HepG2 (cell line): Measurements from ENCODE around the gene SLC18A2. TPM values are rescaled to one million over a fixed set of nuclear protein-coding genes. Genes with fewer than 3 reads are reported as not detected.

Source experiments
- ATAC-seq: fragments of 200-7000 bp; cut with Tn5 transposase; 3 replicates; pipeline ENCODE4 v1.9.1; 2020; ENCODE audit warnings: mild to moderate bottlenecking, moderate library complexity
- BruUV-seq: library from RNA; stranded (reverse); fragments of 400-500 nt; replicated peaks from 2 replicates; lab custom pipeline; 2021; lab: Mats Ljungman, UMichigan
- CTCF ChIA-PET: fragments of 300-600 bp; formaldehyde crosslinking; extraction: SDS; loops from one replicate; lab custom pipeline; 2021; ENCODE audit warnings: low total read pairs, inconsistent platforms, low intra/inter-chr PET ratio; lab: Yijun Ruan, JAX
- POLR2A ChIA-PET: fragments of 350-600 bp; sonication (Branson Sonifier 250); formaldehyde crosslinking; loops from one replicate; lab custom pipeline; 2020; ENCODE audit warnings: antibody characterized with exemption, inconsistent platforms; lab: Yijun Ruan, JAX
- DNase-seq: peaks from one replicate; pipeline ENCODE4 v3.0.0-alpha.2; 2015; ENCODE audit warnings: low spot score
- FAIRE-seq: peaks from 3 replicates; lab custom pipeline; 2011; peaks lifted over from hg19 to GRCh38; lab: Jason Lieb, UNC
- H2AFZ ChIP-seq: one replicate; pipeline ENCODE4 v1.6.1; 2011; ENCODE audit warnings: low read length, inconsistent platforms
- H3K27ac ChIP-seq: fragments of 300-600 bp; 3 replicates; pipeline ENCODE4 v1.8.0; 2011; ENCODE audit warnings: mixed run types, mild to moderate bottlenecking, mixed read lengths, low read length, inconsistent platforms; ENCODE audit not compliant: insufficient read depth; ENCODE audit errors: extremely low read length
- H3K27me3 ChIP-seq, 2 experiments: fragments of 200-600 bp in 1 of 2; 2 replicates in 1 of 2; 3 replicates in 1 of 2; pipeline versions ENCODE4 v1.6.0 to v1.8.0; 2011; ENCODE audit warnings: low read length in 2 of 2, mild to moderate bottlenecking in 2 of 2, moderate library complexity in 2 of 2, inconsistent platforms in 1 of 2; ENCODE audit not compliant: insufficient read depth in 2 of 2, control insufficient read depth in 1 of 2
- H3K36me3 ChIP-seq, 2 experiments: fragments of 200-600 bp in 1 of 2; replicated peaks in 1 of 2; 2 replicates in 1 of 2; 3 replicates in 1 of 2; pipeline versions ENCODE4 v1.5.1 to v1.8.0; 2011; ENCODE audit warnings: low read length in 2 of 2, inconsistent platforms in 1 of 2; ENCODE audit not compliant: insufficient read depth in 2 of 2, control insufficient read depth in 1 of 2
- H3K4me1 ChIP-seq: 2 replicates; pipeline ENCODE4 v1.5.1; 2012; ENCODE audit warnings: low read length, inconsistent platforms; ENCODE audit not compliant: insufficient read depth
- H3K4me2 ChIP-seq: 2 replicates; pipeline ENCODE4 v1.6.0; 2011; ENCODE audit warnings: low read depth, low read length, inconsistent platforms
- H3K4me3 ChIP-seq, 3 experiments: fragments of 200-600 bp in 1 of 3; sonication (generic), shearing (Covaris generic) in 1 of 3; replicated peaks in 1 of 3; 2 replicates each; pipeline ENCODE4 v1.5.1; 2011 to 2016; ENCODE audit warnings: low read length in 3 of 3, inconsistent platforms in 2 of 3, low read depth in 2 of 3, mild to moderate bottlenecking in 2 of 3, control low read depth in 1 of 3, mixed read lengths in 1 of 3; ENCODE audit not compliant: insufficient read depth in 1 of 3
- H3K79me2 ChIP-seq: one replicate; pipeline ENCODE4 v1.6.1; 2011; ENCODE audit warnings: low read length, inconsistent platforms; ENCODE audit not compliant: insufficient read depth
- H3K9ac ChIP-seq: 2 replicates; pipeline ENCODE4 v1.6.0; 2011; ENCODE audit warnings: mild to moderate bottlenecking, low read depth, low read length, inconsistent platforms; ENCODE audit not compliant: insufficient read depth
- H3K9me3 ChIP-seq: 2 replicates; pipeline ENCODE4 v1.5.1; 2012; ENCODE audit warnings: mild to moderate bottlenecking, low read length
- H4K20me1 ChIP-seq: 2 replicates; pipeline ENCODE4 v1.6.0; 2011; ENCODE audit warnings: inconsistent platforms, mild to moderate bottlenecking, low read length, moderate library complexity; ENCODE audit not compliant: insufficient read depth
- BRD4 ChIP-seq: sonication (generic); formaldehyde crosslinking; IDR thresholded peaks from 2 replicates; pipeline ENCODE4 v1.4.0; 2020; ENCODE audit warnings: missing genetic modification reagents
- GLI4 ChIP-seq: sonication (generic); formaldehyde crosslinking; IDR thresholded peaks from 2 replicates; pipeline ENCODE4 v1.5.1; 2020; ENCODE audit warnings: missing genetic modification reagents, mild to moderate bottlenecking, moderate library complexity, borderline replicate concordance
- HOXA5 ChIP-seq: sonication (generic); formaldehyde crosslinking; IDR thresholded peaks from 2 replicates; pipeline ENCODE4 v1.4.0; 2020; ENCODE audit warnings: missing genetic modification reagents
- MAFF ChIP-seq: IDR thresholded peaks from 2 replicates; pipeline ENCODE4 v1.6.1; 2011; ENCODE audit warnings: low read depth, low read length, improper control_type of control experiment
- MAFK ChIP-seq, 2 experiments: IDR thresholded peaks in 1 of 2; conservative IDR thresholded peaks in 1 of 2; 2 replicates each; pipeline ENCODE4 v1.6.1; 2011; ENCODE audit warnings: improper control_type of control experiment in 2 of 2, low read length in 2 of 2
- NFE2 ChIP-seq: sonication (generic); formaldehyde crosslinking; IDR thresholded peaks from 2 replicates; pipeline ENCODE4 v1.4.0; 2020; ENCODE audit warnings: missing genetic modification reagents
- RFX3 ChIP-seq: IDR thresholded peaks from 2 replicates; pipeline ENCODE4 v1.6.1; 2016; ENCODE audit warnings: missing biosample characterization, missing genetic modification reagents
- RFX5 ChIP-seq: IDR thresholded peaks from 2 replicates; pipeline ENCODE4 v1.6.1; 2011; ENCODE audit warnings: low read depth, low read length, improper control_type of control experiment
- ZNF121 ChIP-seq: sonication (generic); formaldehyde crosslinking; IDR thresholded peaks from 2 replicates; pipeline ENCODE4 v1.5.0; 2020; ENCODE audit warnings: mild to moderate bottlenecking, missing genetic modification reagents
- ZNF253 ChIP-seq: sonication (generic); formaldehyde crosslinking; IDR thresholded peaks from 2 replicates; pipeline ENCODE4 v1.8.0; 2022; ENCODE audit warnings: mild to moderate bottlenecking, missing genetic modification reagents, borderline replicate concordance
- ZNF326 ChIP-seq: sonication (generic); formaldehyde crosslinking; IDR thresholded peaks from 2 replicates; pipeline ENCODE4 v1.4.0; 2020; ENCODE audit warnings: missing genetic modification reagents, borderline replicate concordance
- ZNF512 ChIP-seq: sonication (generic); formaldehyde crosslinking; IDR thresholded peaks from 2 replicates; pipeline ENCODE4 v1.4.0; 2020; ENCODE audit warnings: mild to moderate bottlenecking, missing genetic modification reagents
- WGBS: methylation state at CpG from one replicate; pipeline ENCODE4 v1.1.6; 2017; ENCODE audit warnings: low lambda C conversion rate; 5-methylcytosine and 5-hydroxymethylcytosine counted together
- in situ Hi-C: cut with HindIII; loops from 2 replicates; pipeline ENCODE4 v1.10.0; 2017; ENCODE audit warnings: low pct_unique_long_range_greater_than_20kb; ENCODE audit not compliant: extremely low pct_ligation_motif_present
- intact Hi-C: fragments of 100-400 bp; cut with micrococcal nuclease; formaldehyde crosslinking; loops from one replicate; pipeline ENCODE4 v1.10.0; 2022; ENCODE audit not compliant: unreplicated experiment
- polyA plus RNA-seq, 8 experiments: library from polyadenylated mRNA; depleted of rRNA in 3 of 8; stranded (reverse) in 7 of 8; unstranded in 1 of 8; fragments of >200 nt; fragmentation: Illumina TruSeq in 4 of 8; extraction: Trizol in 4 of 8; gene quantifications; 2 replicates each; pipeline versions ENCODE4 v1.2.1 to v1.2.3, GENCODE V29; 2011 to 2016; ENCODE audit warnings: low read depth in 4 of 8, missing spikeins in 1 of 8, mixed read lengths in 1 of 8; ENCODE audit not compliant: insufficient read depth in 1 of 8
- total RNA-seq, 5 experiments: library from RNA; depleted of rRNA; stranded (reverse); fragments of >200 nt; fragmentation: Illumina TruSeq; extraction: Trizol; gene quantifications; 2 replicates each; pipeline ENCODE4 v1.2.3, GENCODE V29; 2016; ENCODE audit warnings: low read depth in 1 of 5
- TF ChIP-seq, protein P1 (sequence below): sonication (generic); formaldehyde crosslinking; IDR thresholded peaks from 2 replicates; pipeline ENCODE4 v1.5.1; 2020; ENCODE audit warnings: mild to moderate bottlenecking, moderate library complexity, missing genetic modification reagents

The SLC18A2 gene
- total and polyA plus RNA-seq, 2 of the 13 experiments (the other 11 are each of a cell fraction or from before 2014, with no cell fraction given), result not detected

GRCh38 chr10:117298219-117298618 is 57.3 kb downstream of the SLC18A2 start:
- Histone ChIP-seq H3K9ac (no peak overlapping the region), H3K4me2 (no peak overlapping the region), H3K27me3 (no peaks in the 10 kb centered on the region), H3K4me1 (no peaks in the 10 kb centered on the region), H2AFZ (no peak overlapping the region), H4K20me1 (no peaks in the 10 kb centered on the region), H3K36me3 (no peaks in the 10 kb centered on the region; a peak in 1 of 5 replicates), H3K27ac (no peak overlapping the region), H3K9me3 (no peaks in the 10 kb centered on the region), H3K4me3 (no peak overlapping the region), H3K79me2 (peaks cover 3% of the 10 kb centered on the region)
- ATAC-seq (no peak), FAIRE-seq (no peak), DNase-seq (no peak)
- WGBS, result 83% methylated on average over 1 of the region's 1 CpG
- intact Hi-C loops (no loop called here), in situ Hi-C loops (no loop called here)
- TF ChIP-seq MAFK (conservative IDR thresholded peaks at IDR 0.05 in 1 of 2, IDR thresholded peaks at IDR 0.05 in 1 of 2; ENCODE audit: low read length in 2 of 2) (peak; percentile 70 to 83), ZNF121 (CRISPR knock-in tag) (no peak), MAFF (peak; percentile 74), BRD4 (CRISPR knock-in tag) (no peak), ZNF512 (CRISPR knock-in tag) (no peak), RFX5 (no peak), ZNF326 (CRISPR knock-in tag) (no peak), GLI4 (CRISPR knock-in tag) (no peak), NFE2 (no peak), HOXA5 (no peak), ZNF253 (CRISPR knock-in tag) (no peak), RFX3 (CRISPR knock-in tag) (no peak)
- TF ChIP-seq, protein P1, sequence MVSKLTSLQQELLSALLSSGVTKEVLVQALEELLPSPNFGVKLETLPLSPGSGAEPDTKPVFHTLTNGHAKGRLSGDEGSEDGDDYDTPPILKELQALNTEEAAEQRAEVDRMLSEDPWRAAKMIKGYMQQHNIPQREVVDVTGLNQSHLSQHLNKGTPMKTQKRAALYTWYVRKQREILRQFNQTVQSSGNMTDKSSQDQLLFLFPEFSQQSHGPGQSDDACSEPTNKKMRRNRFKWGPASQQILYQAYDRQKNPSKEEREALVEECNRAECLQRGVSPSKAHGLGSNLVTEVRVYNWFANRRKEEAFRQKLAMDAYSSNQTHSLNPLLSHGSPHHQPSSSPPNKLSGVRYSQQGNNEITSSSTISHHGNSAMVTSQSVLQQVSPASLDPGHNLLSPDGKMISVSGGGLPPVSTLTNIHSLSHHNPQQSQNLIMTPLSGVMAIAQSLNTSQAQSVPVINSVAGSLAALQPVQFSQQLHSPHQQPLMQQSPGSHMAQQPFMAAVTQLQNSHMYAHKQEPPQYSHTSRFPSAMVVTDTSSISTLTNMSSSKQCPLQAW (CRISPR knock-in tag), result no peak
- CTCF ChIA-PET, result no interaction called here
- POLR2A ChIA-PET, result no interaction called here
- no TSS peak for BruUV-seq
